HEK293T (cell line): ENCODE data around the gene CCDC69.
"Not testable (repeated sequence)": the region's sequence is repeated elsewhere in the genome, so short reads cannot be mapped to it uniquely, and the experiment has no call there.

Experiments
- CTCF ChIA-PET: fragments of 350-600 bp; formaldehyde crosslinking; extraction: SDS; loops from one replicate; lab custom pipeline; 2021; ENCODE audit warnings: antibody characterized with exemption, inconsistent platforms; lab: Yijun Ruan, JAX
- POLR2A ChIA-PET: fragments of 350-600 bp; formaldehyde crosslinking; extraction: SDS; loops from one replicate; lab custom pipeline; 2020; ENCODE audit warnings: antibody characterized with exemption, inconsistent platforms; lab: Yijun Ruan, JAX
- DNase-seq: peaks from one replicate; pipeline ENCODE4 v3.0.0; 2012; ENCODE audit warnings: mixed read lengths; ENCODE audit errors: extremely low spot score
- ARNT ChIP-seq: fragments of 450-650 bp; IDR thresholded peaks from 2 replicates; pipeline ENCODE4 v1.6.1; 2017; ENCODE audit warnings: mild to moderate bottlenecking
- BHLHE40 ChIP-seq: fragments of 450-650 bp; IDR thresholded peaks from 2 replicates; pipeline ENCODE4 v1.6.1; 2016; ENCODE audit warnings: mild to moderate bottlenecking, moderate library complexity, borderline replicate concordance
- CTBP1 ChIP-seq: fragments of 450-650 bp; IDR thresholded peaks from 2 replicates; pipeline ENCODE4 v1.6.1; 2016; ENCODE audit warnings: borderline replicate concordance
- ELF4 ChIP-seq: fragments of 450-650 bp; IDR thresholded peaks from 2 replicates; pipeline ENCODE4 v1.6.1; 2017; ENCODE audit warnings: antibody characterized with exemption
- FOXA1 ChIP-seq: fragments of 450-650 bp; IDR thresholded peaks from 2 replicates; pipeline ENCODE4 v1.6.1; 2016; ENCODE audit warnings: mild to moderate bottlenecking
- FOXK2 ChIP-seq: fragments of 450-650 bp; IDR thresholded peaks from 2 replicates; pipeline ENCODE4 v1.6.1; 2016; ENCODE audit warnings: mild to moderate bottlenecking
- FOXM1 ChIP-seq: fragments of 450-650 bp; IDR thresholded peaks from 2 replicates; pipeline ENCODE4 v1.6.1; 2017; ENCODE audit warnings: mild to moderate bottlenecking, borderline replicate concordance
- HDGF ChIP-seq: fragments of 450-650 bp; IDR thresholded peaks from 2 replicates; pipeline ENCODE4 v1.6.1; 2017; ENCODE audit warnings: antibody characterized with exemption, borderline replicate concordance
- L3MBTL2 ChIP-seq: fragments of 450-650 bp; conservative IDR thresholded peaks from 2 replicates; pipeline ENCODE4 v1.6.1; 2016; ENCODE audit warnings: mild to moderate bottlenecking
- LEF1 ChIP-seq: fragments of 450-650 bp; IDR thresholded peaks from 2 replicates; pipeline ENCODE4 v1.6.1; 2017; ENCODE audit warnings: mild to moderate bottlenecking, borderline replicate concordance
- NFRKB ChIP-seq: fragments of 450-650 bp; IDR thresholded peaks from 2 replicates; pipeline ENCODE4 v1.6.1; 2016; ENCODE audit warnings: mild to moderate bottlenecking, moderate library complexity
- SP1 ChIP-seq: fragments of 450-650 bp; IDR thresholded peaks from 2 replicates; pipeline ENCODE4 v1.6.1; 2017
- SUZ12 ChIP-seq: fragments of 450-650 bp; IDR thresholded peaks from 2 replicates; pipeline ENCODE4 v1.6.1; 2016; ENCODE audit warnings: mild to moderate bottlenecking
- TARDBP ChIP-seq: fragments of 450-650 bp; IDR thresholded peaks from 2 replicates; pipeline ENCODE4 v1.6.1; 2016
- ZNF384 ChIP-seq: fragments of 450-650 bp; IDR thresholded peaks from 2 replicates; pipeline ENCODE4 v1.6.1; 2016
- TF ChIP-seq, protein P1 (sequence below): fragments of 450-650 bp; IDR thresholded peaks from 2 replicates; pipeline ENCODE4 v1.6.1; 2016

Gene CCDC69

DNA sequence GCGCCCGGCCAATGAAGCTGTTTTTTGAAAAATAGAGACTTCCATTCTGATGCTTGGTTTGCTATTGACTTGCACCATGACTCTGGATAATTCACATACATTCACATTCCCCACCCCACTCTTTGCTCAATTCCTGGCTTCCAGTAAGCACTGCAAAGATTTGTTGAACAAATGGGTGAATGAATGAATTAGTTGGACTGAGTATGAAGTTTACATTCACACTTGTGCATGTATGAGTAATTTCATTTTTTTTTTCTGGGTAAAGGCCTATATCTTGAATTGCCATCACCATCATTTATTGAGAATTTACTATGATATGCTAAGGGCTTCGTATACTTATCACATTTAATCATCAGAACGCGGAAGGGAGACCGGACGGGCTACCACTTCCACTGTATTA is 13.8 kb upstream of the CCDC69 start:
- no peak for DNase-seq
- TF ChIP-seq SUZ12 (no peak), TARDBP (no peak), SP1 (no peak), ARNT (no peak), CTBP1 (no peak), ELF4 (no peak), HDGF (no peak), BHLHE40 (no peak), NFRKB (no peak), FOXA1 (no peak), ZNF384 (no peak), LEF1 (no peak), FOXK2 (no peak)
- CTCF ChIA-PET = interaction anchor here (0.8 to 3.2 kb wide), 5 partner anchors 9 to 436 kb away, joined by 4 to 26 read pairs (median 5); no protein-coding TSS in a partner anchor
- POLR2A ChIA-PET = no interaction called here

DNA sequence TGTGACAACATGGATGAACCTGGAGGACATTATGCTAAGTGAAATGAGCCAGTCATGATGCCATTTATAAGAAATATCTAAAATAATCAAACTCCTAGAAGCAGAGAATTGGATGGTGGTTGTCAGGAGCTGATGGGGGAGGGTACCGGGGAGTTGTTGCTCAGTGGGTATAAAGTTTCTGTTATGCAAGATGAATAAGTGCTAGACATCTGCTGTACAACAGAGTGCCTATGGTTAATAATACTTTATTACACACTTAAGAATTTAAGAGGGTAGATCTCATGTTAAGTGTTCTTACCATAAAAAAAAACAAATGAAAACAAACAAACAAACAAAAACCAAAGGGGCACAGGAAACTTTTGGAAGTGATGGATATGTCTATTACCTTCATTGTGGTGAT is 13.0 kb upstream of the CCDC69 start:
- TF ChIP-seq ARNT = no peak
- TF ChIP-seq LEF1 = no peak
- no peak for TF ChIP-seq HDGF
- no peak for TF ChIP-seq ZNF384
- TF ChIP-seq, protein P1, sequence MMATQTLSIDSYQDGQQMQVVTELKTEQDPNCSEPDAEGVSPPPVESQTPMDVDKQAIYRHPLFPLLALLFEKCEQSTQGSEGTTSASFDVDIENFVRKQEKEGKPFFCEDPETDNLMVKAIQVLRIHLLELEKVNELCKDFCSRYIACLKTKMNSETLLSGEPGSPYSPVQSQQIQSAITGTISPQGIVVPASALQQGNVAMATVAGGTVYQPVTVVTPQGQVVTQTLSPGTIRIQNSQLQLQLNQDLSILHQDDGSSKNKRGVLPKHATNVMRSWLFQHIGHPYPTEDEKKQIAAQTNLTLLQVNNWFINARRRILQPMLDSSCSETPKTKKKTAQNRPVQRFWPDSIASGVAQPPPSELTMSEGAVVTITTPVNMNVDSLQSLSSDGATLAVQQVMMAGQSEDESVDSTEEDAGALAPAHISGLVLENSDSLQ = no peak
- TF ChIP-seq BHLHE40 = no peak
- no peak for TF ChIP-seq NFRKB
- TF ChIP-seq TARDBP = no peak
- POLR2A ChIA-PET = no interaction called here
- CTCF ChIA-PET = interaction anchor here (3.2 kb wide), 1 partner anchor 111 kb away, joined by 26 read pairs; no protein-coding TSS in a partner anchor
- DNase-seq = no peak

DNA sequence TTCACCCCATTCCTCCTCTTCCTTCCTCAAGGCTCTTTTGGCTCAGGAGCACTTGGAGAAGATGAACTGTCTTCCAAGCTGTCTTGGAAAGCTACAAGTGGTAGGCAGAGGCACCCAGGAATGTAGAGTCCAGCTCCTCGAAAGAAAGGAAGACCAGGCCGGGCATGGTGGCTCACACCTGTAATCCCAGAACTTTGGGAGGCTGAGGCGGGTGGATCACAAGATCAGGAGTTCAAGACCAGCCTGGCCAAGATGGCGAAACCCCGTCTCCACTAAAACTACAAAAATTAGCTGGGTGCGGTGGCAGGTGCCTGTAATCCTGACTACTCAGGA is 11.3 kb upstream of the CCDC69 start:
- DNase-seq, CTCF ChIA-PET: not testable (repeated sequence)
- POLR2A ChIA-PET = interaction anchor here (1.0 kb wide), 1 partner anchor 11 kb away, joined by 3 read pairs; the partner anchor contains the start of gene CCDC69

- POLR2A ChIA-PET = interaction anchor here (1.0 kb wide), 1 partner anchor 11 kb away, joined by 3 read pairs; the partner anchor contains the start of gene CCDC69
- CTCF ChIA-PET = no interaction called here
- no peak for DNase-seq
- TF ChIP-seq TARDBP (no peak), ARNT (no peak), SUZ12 (no peak), CTBP1 (no peak), ZNF384 (no peak), FOXK2 (no peak)
Measured at GRCh38 chr5:151234476-151235238, 10.8 kb upstream of the CCDC69 start.

GRCh38 chr5:151233616-151234085 is 9.8 kb upstream of the CCDC69 start:
- DNase-seq = no peak
- ChIA-PET POLR2A (no interaction called here), CTCF (no interaction called here)

DNA sequence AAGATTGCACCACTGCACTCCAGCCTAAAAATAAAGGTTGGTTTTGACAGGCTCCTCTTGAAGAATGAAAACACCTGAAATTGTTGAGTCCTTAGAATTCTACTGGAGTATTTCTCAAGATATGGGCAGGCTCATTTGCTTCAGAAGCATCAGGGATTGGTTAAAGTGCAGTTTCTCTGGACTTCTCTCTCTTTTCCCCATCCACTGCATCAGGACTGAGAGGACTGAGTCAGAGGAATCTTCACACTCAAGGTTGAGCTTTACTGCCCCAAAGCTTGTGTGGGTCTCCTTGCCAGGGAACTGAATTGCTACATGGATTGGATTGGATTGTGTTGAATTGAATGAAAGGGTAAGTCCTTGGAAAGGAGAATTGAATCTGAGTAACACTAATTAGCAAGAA is 7.5 kb upstream of the CCDC69 start:
- CTCF ChIA-PET = no interaction called here
- TF ChIP-seq ZNF384 (no peak), SUZ12 (no peak), LEF1 (no peak), ARNT (no peak), TARDBP (no peak), SP1 (no peak), L3MBTL2 (no peak), FOXA1 (no peak), FOXK2 (no peak)

More at GRCh38 chr5:151233616-151234085, 9.8 kb upstream of the CCDC69 start:
- TF ChIP-seq CTBP1 = no peak
- no peak for TF ChIP-seq TARDBP
- TF ChIP-seq LEF1 = no peak
- no peak for TF ChIP-seq SUZ12
- no peak for TF ChIP-seq ARNT
- no peak for TF ChIP-seq FOXK2
- no peak for TF ChIP-seq HDGF
- no peak for TF ChIP-seq ZNF384
- TF ChIP-seq FOXM1 = no peak
- no peak for TF ChIP-seq NFRKB
- TF ChIP-seq BHLHE40 = no peak
- no peak for TF ChIP-seq ELF4
- no peak for TF ChIP-seq FOXA1
- TF ChIP-seq SP1 = no peak
- TF ChIP-seq, protein P1 = no peak

GRCh38 chr5:151230048-151230680 is 6.3 kb upstream of the CCDC69 start:
- DNase-seq = no peak
- TF ChIP-seq SP1 = no peak
- ChIA-PET CTCF (interaction anchor here (0.9 to 1.7 kb wide), 2 partner anchors 9 to 65 kb away, joined by 3 to 8 read pairs; no protein-coding TSS in a partner anchor), POLR2A (interaction anchor here (1.0 kb wide), 1 partner anchor 23 kb away, joined by 3 read pairs; the partner anchor contains the start of gene GM2A)

More for the DNA sequence above, 7.5 kb upstream of the CCDC69 start:
- POLR2A ChIA-PET = no interaction called here
- DNase-seq = no peak
